Sigmoid colon (tissue), 7 donors: Measurements from ENCODE around the gene NR2F1-AS1. TPM values are rescaled to one million over a fixed set of nuclear protein-coding genes. Genes with fewer than 3 reads are reported as not detected.

Source experiments
- DNase-seq: peaks from one replicate; pipeline ENCODE4 v3.0.0-alpha.2; 2019
- H3K27ac ChIP-seq, 4 donors: fragments of 200-600 bp; sonication (generic); one replicate each; pipeline ENCODE4 v1.5.1; 2016 to 2019; ENCODE audit warnings: mild to moderate bottlenecking in 1 of 4
- H3K27me3 ChIP-seq, 3 donors: fragments of 200-600 bp; sonication (generic); one replicate each; pipeline ENCODE4 v1.5.1; 2019; ENCODE audit warnings: mild to moderate bottlenecking in 1 of 3
- H3K36me3 ChIP-seq, 4 donors: fragments of 200-600 bp; sonication (generic); one replicate each; pipeline ENCODE4 v1.5.1; 2016 to 2019
- H3K4me1 ChIP-seq, 4 donors: fragments of 200-600 bp; sonication (generic); one replicate each; pipeline ENCODE4 v1.5.1; 2017 to 2019
- H3K4me3 ChIP-seq, 4 donors: fragments of 200-600 bp; sonication (generic); one replicate each; pipeline ENCODE4 v1.5.1; 2017 to 2019; ENCODE audit warnings: mild to moderate bottlenecking in 2 of 4, moderate library complexity in 1 of 4
- H3K9me3 ChIP-seq, 4 donors: fragments of 200-600 bp in 3 of 4; sonication (generic) in 3 of 4; one replicate each; pipeline versions ENCODE4 v1.5.1 to v1.6.1; 2013 to 2019
- EP300 ChIP-seq, 4 donors: sonication (generic); formaldehyde crosslinking; IDR thresholded peaks; one replicate each; pipeline ENCODE4 v1.6.1; 2017; ENCODE audit warnings: antibody characterized with exemption in 4 of 4
- POLR2A ChIP-seq, 2 donors: fragments of 450-650 bp; IDR thresholded peaks; one replicate each; pipeline ENCODE4 v1.6.1; 2016; ENCODE audit warnings: antibody characterized with exemption in 2 of 2, mild to moderate bottlenecking in 2 of 2, moderate library complexity in 2 of 2
- POLR2AphosphoS5 ChIP-seq, 4 donors: sonication (generic); formaldehyde crosslinking; IDR thresholded peaks; one replicate each; pipeline ENCODE4 v1.6.1; 2017; ENCODE audit warnings: antibody characterized with exemption in 4 of 4
- WGBS, 2 donors: extraction: QIAGEN DNeasy Blood & Tissue Kit; methylation state at CpG; one replicate each; pipeline ENCODE4 v1.1.7; 2013; 5-methylcytosine and 5-hydroxymethylcytosine counted together
- intact Hi-C: fragments of 100-400 bp; cut with DNase I; formaldehyde crosslinking; loops from one replicate; pipeline ENCODE4 v1.15.1; 2023
- polyA plus RNA-seq, 3 donors: library from polyadenylated mRNA; stranded (reverse); fragments of 200-250 nt; gene quantifications; one replicate each; pipeline ENCODE4 v1.2.3, GENCODE V29; 2013
- total RNA-seq, 4 donors: library from RNA; depleted of rRNA; stranded (reverse); fragments of >200 nt; gene quantifications; one replicate each; pipeline ENCODE4 v1.1.0, GENCODE V29; 2016
- TF ChIP-seq, protein P1 (sequence below), 4 experiments: fragments of 450-650 bp in 3 of 4; fragments of 200-600 bp in 1 of 4; IDR thresholded peaks; one replicate each; pipeline ENCODE4 v1.5.1; 2016 to 2019; ENCODE audit warnings: antibody characterized with exemption in 4 of 4, mild to moderate bottlenecking in 3 of 4, moderate library complexity in 2 of 4
- donor health status: healthy with polysubstance abuse.
- donor health status: Bipolar disorder and iron deficiency.
- donor health status: healthy.

The NR2F1-AS1 gene
- total and polyA plus RNA-seq, 7 donors, result 1.4 to 15.2 (median 8.9) TPM

DNA sequence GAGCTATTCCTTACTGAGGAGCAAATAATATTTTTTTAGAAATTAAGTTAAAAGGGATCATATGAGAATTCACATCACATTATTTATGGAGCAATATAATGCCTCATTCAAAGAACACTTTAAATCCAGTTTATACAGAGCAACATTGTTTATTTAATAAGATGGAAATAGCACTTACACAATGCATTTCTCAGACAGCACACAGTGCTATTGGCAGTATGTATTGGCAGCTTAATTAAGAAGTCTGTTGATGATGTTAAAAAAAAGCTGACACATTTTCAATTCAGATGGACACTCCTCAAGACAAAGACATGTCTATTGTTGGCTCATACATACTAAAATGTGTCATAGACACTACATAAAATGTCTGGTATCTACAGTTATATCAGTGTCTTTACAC is 171.3 kb downstream of the NR2F1-AS1 start:
- H3K36me3 ChIP-seq, result no peaks in the 10 kb centered on the region
- H3K4me1 ChIP-seq, result no peaks in the 10 kb centered on the region
- H3K4me3 ChIP-seq, result no peak overlapping the region
- no peak for DNase-seq
- no peak overlapping the region for H3K27ac ChIP-seq
- no peaks in the 10 kb centered on the region for H3K9me3 ChIP-seq
- no peak for TF ChIP-seq POLR2A (IDR thresholded peaks at IDR 0.05)
- TF ChIP-seq, protein P1, sequence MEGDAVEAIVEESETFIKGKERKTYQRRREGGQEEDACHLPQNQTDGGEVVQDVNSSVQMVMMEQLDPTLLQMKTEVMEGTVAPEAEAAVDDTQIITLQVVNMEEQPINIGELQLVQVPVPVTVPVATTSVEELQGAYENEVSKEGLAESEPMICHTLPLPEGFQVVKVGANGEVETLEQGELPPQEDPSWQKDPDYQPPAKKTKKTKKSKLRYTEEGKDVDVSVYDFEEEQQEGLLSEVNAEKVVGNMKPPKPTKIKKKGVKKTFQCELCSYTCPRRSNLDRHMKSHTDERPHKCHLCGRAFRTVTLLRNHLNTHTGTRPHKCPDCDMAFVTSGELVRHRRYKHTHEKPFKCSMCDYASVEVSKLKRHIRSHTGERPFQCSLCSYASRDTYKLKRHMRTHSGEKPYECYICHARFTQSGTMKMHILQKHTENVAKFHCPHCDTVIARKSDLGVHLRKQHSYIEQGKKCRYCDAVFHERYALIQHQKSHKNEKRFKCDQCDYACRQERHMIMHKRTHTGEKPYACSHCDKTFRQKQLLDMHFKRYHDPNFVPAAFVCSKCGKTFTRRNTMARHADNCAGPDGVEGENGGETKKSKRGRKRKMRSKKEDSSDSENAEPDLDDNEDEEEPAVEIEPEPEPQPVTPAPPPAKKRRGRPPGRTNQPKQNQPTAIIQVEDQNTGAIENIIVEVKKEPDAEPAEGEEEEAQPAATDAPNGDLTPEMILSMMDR (IDR thresholded peaks at IDR 0.05), result no peak
- TF ChIP-seq POLR2AphosphoS5 (IDR thresholded peaks at IDR 0.05), result no peak
- TF ChIP-seq EP300 (IDR thresholded peaks at IDR 0.05), result no peak
- H3K27me3 ChIP-seq, result no peaks in the 10 kb centered on the region
- intact Hi-C loops, result no loop called here

DNA sequence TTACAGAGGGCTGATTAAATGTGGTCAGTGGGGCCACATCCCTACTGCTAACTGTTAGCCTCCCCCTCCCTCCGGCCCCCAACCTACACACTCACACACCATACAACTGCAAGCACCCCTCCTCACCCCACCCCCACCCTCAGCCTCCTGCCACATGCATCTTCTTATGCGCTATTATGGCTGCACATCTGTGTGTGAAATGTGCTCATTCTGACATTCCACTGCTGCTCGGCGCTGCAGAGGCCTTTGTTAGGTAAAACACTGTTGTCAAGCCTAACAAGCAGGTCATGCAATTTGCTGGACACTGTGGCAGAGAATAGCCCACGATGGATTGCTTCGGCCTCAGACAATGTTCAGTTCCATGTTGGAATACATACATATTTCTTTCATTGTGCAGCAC is 173.6 kb downstream of the NR2F1-AS1 start:
- Histone ChIP-seq H3K9me3 (no peaks in the 10 kb centered on the region), H3K27me3 (no peaks in the 10 kb centered on the region), H3K4me3 (no peak overlapping the region), H3K36me3 (no peaks in the 10 kb centered on the region), H3K4me1 (no peaks in the 10 kb centered on the region), H3K27ac (no peak overlapping the region)
- 69 to 75% methylated on average over 6 of the region's 6 CpGs for WGBS, 2 donors
- DNase-seq, result no peak
- TF ChIP-seq POLR2A (IDR thresholded peaks at IDR 0.05) (no peak), POLR2AphosphoS5 (IDR thresholded peaks at IDR 0.05) (no peak), EP300 (IDR thresholded peaks at IDR 0.05) (no peak)
- TF ChIP-seq, protein P1 (IDR thresholded peaks at IDR 0.05), result no peak
- intact Hi-C loops, result no loop called here

DNA sequence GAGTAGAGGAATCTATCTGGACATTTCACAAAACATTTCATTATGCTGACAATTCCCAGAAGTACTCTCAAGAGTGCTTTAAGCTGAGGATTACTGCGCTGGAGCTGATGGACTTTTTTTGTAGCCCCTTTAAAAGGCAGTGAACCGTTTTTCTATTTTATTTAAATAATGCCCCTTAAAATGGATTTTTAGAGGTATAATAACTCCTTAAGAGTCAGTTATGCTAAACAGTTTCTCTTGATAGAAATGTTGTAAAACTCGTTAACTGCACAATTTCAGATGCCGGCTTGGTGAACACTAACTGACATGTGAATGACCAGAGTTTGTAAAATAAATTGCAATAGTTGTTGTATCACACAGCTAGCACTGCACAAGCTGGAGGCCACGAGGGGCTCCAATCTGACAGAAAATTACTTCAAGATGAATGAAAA is 174.0 kb downstream of the NR2F1-AS1 start:
- intact Hi-C loops, result no loop called here
- 58 to 66% methylated on average over 5 of the region's 5 CpGs for WGBS, 2 donors
- TF ChIP-seq EP300 (IDR thresholded peaks at IDR 0.05), result no peak
- no peak for TF ChIP-seq POLR2A (IDR thresholded peaks at IDR 0.05)
- TF ChIP-seq, protein P1 (IDR thresholded peaks at IDR 0.05), result no peak
- no peak for TF ChIP-seq POLR2AphosphoS5 (IDR thresholded peaks at IDR 0.05)
- H3K9me3 ChIP-seq, result no peaks in the 10 kb centered on the region
- H3K36me3 ChIP-seq, result no peaks in the 10 kb centered on the region
- no peak overlapping the region for H3K4me3 ChIP-seq
- H3K4me1 ChIP-seq, result no peaks in the 10 kb centered on the region
- no peaks in the 10 kb centered on the region for H3K27me3 ChIP-seq
- no peak for DNase-seq
- H3K27ac ChIP-seq, result no peak overlapping the region

DNA sequence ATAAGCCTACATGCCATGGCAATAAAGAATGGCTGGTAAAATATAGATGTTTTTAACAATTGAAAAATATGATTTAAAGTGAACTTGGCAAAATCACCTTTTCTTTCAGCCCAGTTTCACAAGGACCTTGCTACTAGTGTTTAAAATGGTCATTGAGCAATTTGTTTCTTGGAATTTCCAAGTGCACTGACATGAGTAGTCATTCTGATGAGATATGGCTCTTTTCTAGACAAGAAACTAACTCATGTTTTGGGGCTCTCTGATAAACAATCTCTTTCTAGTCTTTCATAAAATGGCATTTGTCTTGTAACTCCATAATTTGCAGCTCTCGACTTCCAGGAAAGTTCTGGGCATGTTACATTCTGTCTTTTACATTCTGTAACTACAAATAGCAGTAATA is 176.8 kb downstream of the NR2F1-AS1 start:
- no peak for DNase-seq
- TF ChIP-seq POLR2AphosphoS5 (IDR thresholded peaks at IDR 0.05) (no peak), POLR2A (IDR thresholded peaks at IDR 0.05) (no peak), EP300 (IDR thresholded peaks at IDR 0.05) (no peak)
- TF ChIP-seq, protein P1 (IDR thresholded peaks at IDR 0.05), result no peak
- intact Hi-C loops, result no loop called here
- WGBS, 2 donors, result 70 to 85% methylated on average over 1 of the region's 1 CpG
- Histone ChIP-seq H3K9me3 (no peaks in the 10 kb centered on the region), H3K27ac (no peak overlapping the region), H3K36me3 (no peaks in the 10 kb centered on the region), H3K27me3 (no peaks in the 10 kb centered on the region), H3K4me3 (no peak overlapping the region), H3K4me1 (no peaks in the 10 kb centered on the region)
